ENCODE results near the gene MED22. TPM values are rescaled to one million over a fixed set of nuclear protein-coding genes. Genes with fewer than 3 reads are reported as not detected.

The MED22 gene
- total and polyA plus RNA-seq, 2 experiments from 2014 or later: 20.9 to 85.7 TPM

GRCh38 chr9:133374612-133375115 lies 26.7 kb upstream of the MED22 start:
- H3K4me2 ChIP-seq: peak overlapping the region; percentile 90
- peaks cover 34% of the 10 kb centered on the region for H3K36me3 Mint-ChIP-seq (ENCODE audit: low read depth)

GRCh38 chr9:133372144-133372543 lies 24.2 kb upstream of the MED22 start:
- no peaks in the 10 kb centered on the region for H3F3A ChIP-seq (replicated peaks; ENCODE audit: low read depth)
- no peak overlapping the region for H3K27ac ChIP-seq (ENCODE audit: low read depth)
- Mint-ChIP-seq H3K4me1 (peaks cover 18% of the 10 kb centered on the region), H3K9me3 (peaks cover 4% of the 10 kb centered on the region; the same call in 2 of the 3 replicates), H3K36me3 (ENCODE audit: low read depth) (peaks cover 42% of the 10 kb centered on the region), H3K27ac (no peak overlapping the region), H3K27me3 (ENCODE audit: insufficient read depth, low read depth, poor library complexity) (peaks cover 17% of the 10 kb centered on the region), H3K4me3 (no peak overlapping the region)
- H3K9me2 ChIP-seq (ENCODE audit: insufficient read depth): no peaks in the 10 kb centered on the region
- no peak for ATAC-seq
- H2AFZ ChIP-seq: no peak overlapping the region
- H3K4me3 ChIP-seq: no peak overlapping the region
- H3K79me2 ChIP-seq (replicated peaks; ENCODE audit: insufficient read depth): peaks cover 81% of the 10 kb centered on the region
- H3K4me2 ChIP-seq: no peak overlapping the region
- H4K20me1 ChIP-seq (replicated peaks; ENCODE audit: insufficient read depth): peaks cover 69% of the 10 kb centered on the region
- peaks cover 6% of the 10 kb centered on the region for H3K27me3 ChIP-seq (ENCODE audit: insufficient read depth)
- peaks cover 10% of the 10 kb centered on the region; the same call in 1 of the 2 replicates for H3K4me1 ChIP-seq (ENCODE audit: insufficient read depth)
- peaks cover 7% of the 10 kb centered on the region; the same call in 1 of the 2 replicates for H3K36me3 ChIP-seq (ENCODE audit: insufficient read depth)
- no peak for DNase-seq (ENCODE audit: low spot score)
- TF ChIP-seq ZNF462 (CRISPR knock-in tag; IDR thresholded peaks at IDR 0.05): no peak
- no peak for TF ChIP-seq POLR2AphosphoS5 (IDR thresholded peaks at IDR 0.05; ENCODE audit: low read depth)
- no peak for TF ChIP-seq JUNB (IDR thresholded peaks at IDR 0.05; ENCODE audit: unreplicated experiment)
- no peak for TF ChIP-seq EZH2phosphoT487 (IDR thresholded peaks at IDR 0.05; ENCODE audit: unreplicated experiment)
- no peak for TF ChIP-seq STAT1 (IDR thresholded peaks at IDR 0.05; ENCODE audit: unreplicated experiment)
- TF ChIP-seq ZNF331 (CRISPR knock-in tag; IDR thresholded peaks at IDR 0.05; ENCODE audit: low read depth): no peak
- TF ChIP-seq CREB1 (CRISPR knock-in tag; IDR thresholded peaks at IDR 0.05; ENCODE audit: low read depth): no peak
- TF ChIP-seq EZH2 (IDR thresholded peaks at IDR 0.05; ENCODE audit: low read depth, unreplicated experiment): no peak
- TF ChIP-seq NANOG (IDR thresholded peaks at IDR 0.05; ENCODE audit: borderline replicate concordance): no peak
- TF ChIP-seq ZNF114 (CRISPR knock-in tag; IDR thresholded peaks at IDR 0.05): no peak

More at GRCh38 chr9:133374612-133375115, 26.7 kb upstream of the MED22 start:
- no peak overlapping the region for H3K27ac ChIP-seq (ENCODE audit: low read depth)
- Mint-ChIP-seq H3K27ac (peak overlapping the region; percentile 12; the same call in 1 of the 2 replicates), H3K4me3 (peak overlapping the region; percentile 98), H3K4me1 (peaks cover 18% of the 10 kb centered on the region), H3K9me3 (peaks cover 14% of the 10 kb centered on the region; the same call in 2 of the 3 replicates), H3K27me3 (ENCODE audit: insufficient read depth, low read depth, poor library complexity) (peaks cover 29% of the 10 kb centered on the region)
- peaks cover 59% of the 10 kb centered on the region for H3K79me2 ChIP-seq (replicated peaks; ENCODE audit: insufficient read depth)
- H3K4me1 ChIP-seq (ENCODE audit: insufficient read depth): peaks cover 10% of the 10 kb centered on the region; the same call in 1 of the 2 replicates
- TF ChIP-seq EZH2phosphoT487 (IDR thresholded peaks at IDR 0.05; ENCODE audit: unreplicated experiment): no peak
- TF ChIP-seq ZNF331 (CRISPR knock-in tag; IDR thresholded peaks at IDR 0.05; ENCODE audit: low read depth): no peak
- TF ChIP-seq CTCF (conservative IDR thresholded peaks at IDR 0.05; ENCODE audit: low read depth in 2 of 2): no peak
- TF ChIP-seq JUNB (IDR thresholded peaks at IDR 0.05; ENCODE audit: unreplicated experiment): no peak
- TF ChIP-seq CREB1 (CRISPR knock-in tag; IDR thresholded peaks at IDR 0.05; ENCODE audit: low read depth): no peak
- H3K36me3 ChIP-seq (ENCODE audit: insufficient read depth): peaks cover 7% of the 10 kb centered on the region; the same call in 1 of the 2 replicates
- H3K27me3 ChIP-seq (ENCODE audit: insufficient read depth): peaks cover 13% of the 10 kb centered on the region
- no peaks in the 10 kb centered on the region for H3F3A ChIP-seq (replicated peaks; ENCODE audit: low read depth)
- H3K9me2 ChIP-seq (ENCODE audit: insufficient read depth): no peaks in the 10 kb centered on the region
- no peak overlapping the region for H2AFZ ChIP-seq
- no peak for ATAC-seq
- peak overlapping the region; percentile 98 for H3K4me3 ChIP-seq
- DNase-seq (ENCODE audit: low spot score): no peak
- H4K20me1 ChIP-seq (replicated peaks; ENCODE audit: insufficient read depth): peaks cover 46% of the 10 kb centered on the region
